ENCODE measurements around the gene SNED1. TPM values are rescaled to one million over a fixed set of nuclear protein-coding genes. Genes with fewer than 3 reads are reported as not detected.

The SNED1 gene
- total and polyA plus RNA-seq, 9 of the 15 experiments (the other 6 are each of a cell fraction or from before 2014, with no cell fraction given): 0.03 to 0.07 (median 0.05) TPM; not detected in 5

DNA sequence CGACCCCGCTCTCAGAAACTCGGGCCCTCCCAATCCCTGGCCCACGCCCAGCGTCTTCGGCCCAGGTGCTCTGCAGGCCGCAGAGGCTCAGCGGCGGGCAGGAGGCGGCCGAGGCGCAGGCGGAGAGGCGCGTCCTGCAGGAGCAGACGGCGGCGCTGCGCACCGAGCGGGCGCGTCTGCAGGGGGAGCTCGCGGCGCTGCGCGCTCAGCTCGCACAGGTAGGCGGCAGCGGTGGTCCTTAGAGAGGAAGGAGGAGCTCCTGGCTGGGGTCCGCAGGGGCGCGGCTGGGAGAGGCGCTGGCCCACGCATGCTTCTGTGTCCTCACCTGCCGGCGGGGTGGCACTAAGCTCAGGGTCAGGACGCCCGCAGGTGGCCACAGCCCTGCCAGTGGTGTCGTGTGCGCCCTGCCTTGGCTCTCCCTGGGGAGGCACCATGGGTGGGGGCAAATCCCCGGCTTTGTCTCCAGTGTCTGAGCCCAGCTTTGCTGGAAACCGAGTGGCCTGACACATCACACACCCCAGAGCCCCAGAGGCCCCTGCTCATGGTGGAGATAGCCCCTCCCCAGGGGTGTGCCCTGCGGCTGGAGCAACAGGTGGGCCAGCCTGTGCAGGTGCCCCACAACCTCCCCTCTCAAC, 14.9 kb upstream of the SNED1 start:
- intact Hi-C loops (cut with micrococcal nuclease): no loop called here
- H4K20me1 ChIP-seq (replicated peaks; ENCODE audit: control insufficient read depth, insufficient read depth, low read length): 0 out of 2 replicates have a peak, but pooled peaks cover 6% of the 10 kb centered on the region
- 5% methylated on average over 17 of the region's 45 CpGs for WGBS (ENCODE audit: insufficient coverage, low coverage, missing lambda C conversion rate)
- DNase-seq (ENCODE audit: extremely low read depth in 1 of 4, low spot score in 3 of 4) (peak; percentile 23 to 57 (median 44)), FAIRE-seq (no peak), ATAC-seq (peak; percentile 94)
- no peak for TF ChIP-seq ETV1 (tag; conservative IDR thresholded peaks at IDR 0.05; ENCODE audit: low read depth)
- TF ChIP-seq NRF1 (conservative IDR thresholded peaks at IDR 0.05 in 1 of 2, IDR thresholded peaks at IDR 0.05 in 1 of 2): peak; percentile 46 to 50; a peak in 2 of 4 replicates
- TF ChIP-seq, protein P1, sequence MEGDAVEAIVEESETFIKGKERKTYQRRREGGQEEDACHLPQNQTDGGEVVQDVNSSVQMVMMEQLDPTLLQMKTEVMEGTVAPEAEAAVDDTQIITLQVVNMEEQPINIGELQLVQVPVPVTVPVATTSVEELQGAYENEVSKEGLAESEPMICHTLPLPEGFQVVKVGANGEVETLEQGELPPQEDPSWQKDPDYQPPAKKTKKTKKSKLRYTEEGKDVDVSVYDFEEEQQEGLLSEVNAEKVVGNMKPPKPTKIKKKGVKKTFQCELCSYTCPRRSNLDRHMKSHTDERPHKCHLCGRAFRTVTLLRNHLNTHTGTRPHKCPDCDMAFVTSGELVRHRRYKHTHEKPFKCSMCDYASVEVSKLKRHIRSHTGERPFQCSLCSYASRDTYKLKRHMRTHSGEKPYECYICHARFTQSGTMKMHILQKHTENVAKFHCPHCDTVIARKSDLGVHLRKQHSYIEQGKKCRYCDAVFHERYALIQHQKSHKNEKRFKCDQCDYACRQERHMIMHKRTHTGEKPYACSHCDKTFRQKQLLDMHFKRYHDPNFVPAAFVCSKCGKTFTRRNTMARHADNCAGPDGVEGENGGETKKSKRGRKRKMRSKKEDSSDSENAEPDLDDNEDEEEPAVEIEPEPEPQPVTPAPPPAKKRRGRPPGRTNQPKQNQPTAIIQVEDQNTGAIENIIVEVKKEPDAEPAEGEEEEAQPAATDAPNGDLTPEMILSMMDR (IDR thresholded peaks at IDR 0.05 in 2 of 3, conservative IDR thresholded peaks at IDR 0.05 in 1 of 3; ENCODE audit: insufficient read depth in 2 of 3, low read depth in 1 of 3, low read length in 3 of 3): peak; percentile 33 to 93 (median 59); a peak in 5 of 6 replicates
- no peak overlapping the region for H3K4me2 ChIP-seq (ENCODE audit: insufficient read depth, low read length)
- no peaks in the 10 kb centered on the region for H3K9me1 ChIP-seq (ENCODE audit: control insufficient read depth, insufficient read depth, low read length)
- H3K79me2 ChIP-seq (ENCODE audit: control insufficient read depth, insufficient read depth, low read length): no peaks in the 10 kb centered on the region
- no peaks in the 10 kb centered on the region for H3K36me3 ChIP-seq (ENCODE audit: control insufficient read depth, insufficient read depth, low read length)
- in situ Hi-C loops (cut with MboI): no loop called here
- peaks cover 0 to 7% of the 10 kb centered on the region in 2 experiments; a peak in 2 of 5 replicates for H3K4me1 ChIP-seq (replicated peaks in 1 of 2; ENCODE audit: control insufficient read depth in 2 of 2, insufficient read depth in 2 of 2, low read length in 2 of 2)
- H3K9me3 ChIP-seq (replicated peaks; ENCODE audit: control insufficient read depth, insufficient read depth, low read depth, low read length): no peaks in the 10 kb centered on the region
- no TSS peak for BruUV-seq (replicated peaks)
- H3K27me3 ChIP-seq (ENCODE audit: control insufficient read depth in 2 of 2, insufficient read depth in 2 of 2, low read length in 2 of 2): peaks cover 0 to 15% of the 10 kb centered on the region in 2 experiments; a peak in 2 of 5 replicates
- POLR2A ChIA-PET: interaction anchor here (0.6 kb wide), 2 partner anchors 84 to 863 kb away, joined by 3 to 4 read pairs; no protein-coding TSS in a partner anchor
- CTCF ChIA-PET (ENCODE audit: low intra/inter-chr PET ratio): no interaction called here
- no peak overlapping the region for H3K9ac ChIP-seq (ENCODE audit: insufficient read depth in 1 of 2, low read depth in 2 of 2, low read length in 2 of 2)
- H3K4me3 ChIP-seq: no peak overlapping the region
- H3K27ac ChIP-seq (ENCODE audit: extremely low read depth, low read depth, low read length): no peak overlapping the region
- no peak overlapping the region for H2AFZ ChIP-seq (ENCODE audit: low read depth, low read length)
